AG08395 (cell line): ENCODE results near the gene THPO.

Experiments
- DNase-seq: peaks from one replicate; pipeline ENCODE4 v3.0.0; 2012; ENCODE audit warnings: mixed read lengths, low spot score

THPO gene

GRCh38 chr3:184333700-184334099 is 44.3 kb downstream of the THPO start:
- no peak for DNase-seq

- no peak for DNase-seq
These were observed 44.8 kb downstream of the THPO start for GRCh38 chr3:184333190-184333589.

DNA sequence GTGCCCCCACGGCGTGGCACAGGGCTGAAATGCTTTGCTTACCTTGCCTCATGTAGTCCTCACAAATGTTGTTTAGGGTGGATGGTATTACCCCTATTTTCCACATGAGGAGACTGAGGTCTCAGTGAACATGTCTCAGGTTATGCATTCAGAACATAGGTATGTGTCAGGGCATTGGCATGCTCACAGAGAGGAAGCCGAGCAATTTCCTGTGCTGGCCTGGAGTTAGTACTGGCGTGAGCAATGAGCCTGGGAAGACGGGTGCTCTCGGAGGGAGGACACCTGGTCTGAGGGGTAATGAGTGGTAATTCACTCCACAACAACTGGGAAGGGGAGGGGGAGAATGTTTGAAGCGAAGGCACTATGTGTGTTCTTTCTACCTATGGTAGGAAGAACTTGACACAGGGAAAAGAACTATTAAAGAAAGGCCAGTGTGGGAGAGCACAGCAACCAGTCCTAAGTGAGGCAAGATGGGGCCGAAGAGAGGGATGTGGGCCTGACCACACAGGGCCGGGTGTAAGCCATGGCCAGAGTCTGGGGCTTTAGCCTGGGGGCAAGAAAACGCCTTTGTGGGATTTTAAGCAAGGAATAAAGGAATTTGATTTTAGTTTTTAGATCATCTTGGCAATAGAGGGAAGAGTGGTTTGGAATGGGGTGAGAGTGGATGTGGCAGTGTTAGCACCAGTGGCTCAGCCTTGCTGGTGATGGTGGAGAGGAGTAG is 45.5 kb downstream of the THPO start:
- peak; percentile 71 for DNase-seq

DNA sequence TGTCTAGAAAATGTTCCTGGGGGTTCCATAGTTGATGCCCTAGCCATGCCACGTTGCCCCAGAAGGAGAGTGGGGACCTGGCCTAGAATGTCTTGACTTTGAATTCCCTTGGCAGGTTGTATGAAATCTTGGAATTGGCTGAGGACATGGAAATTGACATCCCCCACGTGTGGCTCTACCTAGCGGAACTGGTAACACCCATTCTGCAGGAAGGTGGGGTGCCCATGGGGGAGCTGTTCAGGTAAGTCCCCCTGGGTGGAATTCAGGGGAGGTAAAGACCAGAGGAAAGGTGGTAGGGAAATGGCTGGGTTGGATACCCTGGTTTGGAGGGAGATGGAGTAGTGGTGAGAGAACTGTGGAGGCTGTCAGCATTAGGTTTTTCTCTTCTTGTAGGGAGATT is 49.5 kb downstream of the THPO start:
- DNase-seq: no peak

DNA sequence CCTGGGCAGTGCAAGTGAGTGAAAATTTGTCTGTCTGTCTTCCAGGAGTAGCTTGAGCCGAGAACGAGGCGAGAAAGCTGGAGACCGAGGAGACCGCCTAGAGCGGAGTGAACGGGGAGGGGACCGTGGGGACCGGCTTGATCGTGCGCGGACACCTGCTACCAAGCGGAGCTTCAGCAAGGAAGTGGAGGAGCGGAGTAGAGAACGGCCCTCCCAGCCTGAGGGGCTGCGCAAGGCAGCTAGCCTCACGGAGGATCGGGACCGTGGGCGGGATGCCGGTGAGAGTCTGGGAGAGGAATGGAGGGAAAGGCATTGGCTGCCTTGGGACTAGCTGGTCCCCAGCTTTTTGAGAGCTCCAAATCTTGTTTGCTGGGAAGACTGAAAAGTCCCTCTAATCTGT is 50.8 kb downstream of the THPO start:
- no peak for DNase-seq

- no peak for DNase-seq
These were observed 52.2 kb downstream of the THPO start for GRCh38 chr3:184325715-184326369.

- no peak for DNase-seq
These were observed 52.7 kb downstream of the THPO start for GRCh38 chr3:184325269-184325668.

DNA sequence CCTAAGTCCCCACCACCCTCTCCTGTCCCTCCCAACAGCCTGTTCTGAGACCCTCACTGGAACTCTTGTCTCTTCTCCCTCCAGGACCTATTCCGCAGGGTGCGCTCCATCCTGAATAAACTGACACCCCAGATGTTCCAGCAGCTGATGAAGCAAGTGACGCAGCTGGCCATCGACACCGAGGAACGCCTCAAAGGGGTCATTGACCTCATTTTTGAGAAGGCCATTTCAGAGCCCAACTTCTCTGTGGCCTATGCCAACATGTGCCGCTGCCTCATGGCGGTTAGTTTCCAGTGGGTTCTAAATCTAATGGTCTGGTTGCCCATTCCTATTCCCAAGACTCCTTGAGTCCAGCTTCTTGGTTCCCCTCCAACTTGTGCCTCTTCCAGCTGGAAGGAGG is 54.3 kb downstream of the THPO start:
- no peak for DNase-seq

GRCh38 chr3:184322731-184323487 is 55.1 kb downstream of the THPO start:
- DNase-seq: no peak
